Left forelimb (tissue), 1 donor: ENCODE measurements around the gene MEF2A.
"Not testable (repeated sequence)": the region's sequence is repeated elsewhere in the genome, so short reads cannot be mapped to it uniquely, and the experiment has no call there.

ENCODE experiments used
- DNase-seq: peaks from one replicate; pipeline ENCODE4 v3.0.0-alpha.2; 2018; ENCODE audit warnings: low spot score

Gene MEF2A

DNA sequence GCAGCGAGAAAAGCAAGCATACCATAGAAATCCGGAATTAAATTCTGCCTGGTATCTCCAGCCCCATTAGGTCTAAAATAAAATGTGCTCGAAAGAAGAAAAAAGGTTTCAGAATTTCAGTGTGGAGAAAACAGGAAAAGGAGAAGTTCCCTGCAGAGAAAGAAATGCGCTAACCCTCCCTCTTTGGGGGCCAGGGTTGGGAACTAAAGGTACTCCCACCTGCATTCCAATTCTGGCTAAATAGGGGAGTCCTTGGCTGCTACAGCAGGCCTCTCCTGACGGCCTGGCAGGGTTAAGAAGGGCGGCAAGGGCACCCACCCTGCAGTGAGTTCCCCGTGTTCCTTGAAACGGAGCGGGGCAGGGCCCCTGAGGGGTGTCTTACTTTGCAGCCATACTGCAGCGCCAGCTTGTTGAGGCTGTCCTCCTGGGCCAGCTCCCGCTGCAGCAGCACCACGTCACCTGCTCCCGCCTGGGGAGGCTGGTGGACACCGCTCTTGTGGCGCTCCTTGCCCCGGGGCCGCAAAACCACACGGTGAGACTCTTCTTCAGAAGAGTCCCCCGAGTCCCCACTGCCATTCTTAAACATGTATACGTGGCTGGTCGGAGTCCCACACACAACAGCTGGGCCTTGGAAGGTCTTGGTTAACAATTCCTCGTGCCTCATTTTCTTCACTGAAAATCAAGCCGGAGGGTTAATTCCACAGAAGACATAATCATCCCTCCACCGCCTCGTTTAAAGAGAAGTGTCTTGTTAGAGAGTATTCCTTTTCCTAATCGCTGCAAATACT lies 165.7 kb downstream of the MEF2A start:
- no peak for DNase-seq

DNA sequence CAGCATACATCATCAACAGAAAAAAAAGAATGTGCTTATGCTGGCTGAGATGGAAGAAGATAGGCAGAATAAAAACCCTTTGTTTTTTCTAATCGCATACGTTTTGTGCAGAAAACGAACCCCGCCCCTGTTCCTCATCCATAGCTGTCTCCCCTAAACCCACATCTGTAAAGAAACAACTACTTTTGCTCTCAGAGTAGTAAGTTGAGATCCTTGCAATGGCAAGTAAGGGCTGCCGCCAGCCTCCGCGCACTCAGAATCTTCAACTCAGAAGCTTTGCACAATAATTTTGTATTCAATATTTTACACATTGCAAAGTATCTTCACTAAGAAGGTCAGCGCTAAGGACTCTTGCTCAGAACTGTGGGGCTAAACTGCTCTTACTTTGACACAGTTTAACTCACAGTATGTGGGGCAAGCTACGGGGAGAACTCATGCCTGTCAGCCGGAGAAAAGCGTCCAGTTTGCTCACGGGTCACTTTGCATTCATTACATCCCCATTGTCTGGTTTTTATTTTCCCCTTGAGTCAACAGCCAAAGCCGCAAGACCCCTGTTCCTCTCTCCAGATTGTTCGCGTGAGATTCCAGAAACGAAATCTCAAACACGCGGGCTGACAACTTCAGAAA lies 166.5 kb downstream of the MEF2A start:
- DNase-seq, result peak; percentile 58

DNA sequence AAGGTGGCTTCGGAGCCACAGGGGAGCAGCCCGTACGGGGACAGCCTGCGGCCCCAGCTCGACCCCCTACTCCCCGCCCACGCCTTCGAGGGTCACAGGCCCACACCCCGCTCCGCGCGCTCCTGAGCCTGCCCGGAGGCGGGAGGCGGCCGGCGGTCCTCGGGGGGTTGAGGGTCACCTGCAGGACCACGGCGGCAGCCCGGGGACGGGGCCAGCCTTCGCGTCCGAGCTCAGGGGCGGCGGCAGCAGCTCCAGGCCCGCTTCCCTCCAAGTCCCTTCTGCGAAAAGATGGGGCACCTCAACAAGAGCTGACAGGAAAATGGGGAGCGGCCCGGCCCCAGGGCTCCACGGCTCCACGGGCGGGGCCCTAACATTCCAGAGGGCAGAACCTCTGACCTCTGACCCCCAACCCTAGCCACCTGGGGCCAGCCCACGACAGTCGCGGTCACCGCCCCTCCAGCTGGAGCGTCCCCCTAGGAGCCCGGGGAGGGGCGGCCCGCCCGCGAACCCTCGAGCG lies 167.0 kb downstream of the MEF2A start:
- no peak for DNase-seq

DNA sequence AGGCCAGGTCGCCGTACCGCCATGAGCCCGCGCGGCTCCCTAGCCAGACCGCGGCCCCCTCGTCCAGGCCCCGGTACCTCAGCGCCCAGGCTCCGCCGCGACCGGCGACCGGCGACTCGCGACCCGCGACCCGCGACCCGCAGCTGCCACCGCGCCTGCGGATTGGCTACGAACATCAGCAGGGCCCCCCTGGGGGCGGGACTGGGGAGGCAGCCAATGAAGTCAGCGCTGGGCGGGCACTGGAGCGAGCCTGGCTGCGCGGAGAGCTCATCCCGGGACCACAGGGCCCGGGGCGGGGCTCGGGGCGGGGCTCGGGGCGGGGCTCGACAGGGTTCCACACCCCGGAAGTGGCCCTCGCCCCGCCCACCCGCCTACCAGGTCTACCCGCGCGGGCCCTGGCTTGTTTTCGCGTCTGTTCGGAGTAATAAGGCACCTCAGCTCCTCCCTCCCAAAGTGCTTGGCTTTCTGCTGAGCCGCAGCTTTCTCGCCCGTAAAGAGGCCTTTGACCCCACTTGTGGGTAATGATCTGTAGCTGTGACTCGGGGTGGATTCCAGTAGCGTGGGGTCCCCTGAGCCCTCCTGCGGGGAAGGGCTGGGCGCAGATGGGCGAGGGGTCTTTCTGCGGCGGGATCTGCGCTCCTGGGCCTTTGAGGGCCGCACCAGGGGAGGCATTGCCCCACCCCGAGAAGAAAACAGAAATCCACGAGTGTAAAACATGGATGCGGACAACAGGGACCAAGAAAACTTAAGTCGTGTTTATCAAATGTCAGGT lies 167.7 kb downstream of the MEF2A start, which contains the start of gene LYSMD4:
LYSMD4 (minus strand) TSS at position 170 of the 772 bp plus-strand sequence. CDS start 1,438 bp downstream, outside the sequence.
- peak; percentile 99 for DNase-seq

DNA sequence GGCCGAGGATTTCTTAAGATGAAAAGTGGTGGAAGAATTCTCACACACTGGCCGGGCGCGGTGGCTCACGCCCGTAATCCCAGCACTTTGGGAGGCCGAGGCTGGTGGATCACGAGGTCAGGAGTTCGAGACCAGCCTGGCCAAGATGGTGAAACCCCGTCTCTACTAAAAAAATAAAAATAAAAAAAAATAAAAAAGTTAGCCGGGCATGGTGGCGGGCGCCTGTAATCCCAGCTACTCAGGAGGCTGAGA lies 168.2 kb downstream of the MEF2A start:
- DNase-seq, result not testable (repeated sequence)

DNA sequence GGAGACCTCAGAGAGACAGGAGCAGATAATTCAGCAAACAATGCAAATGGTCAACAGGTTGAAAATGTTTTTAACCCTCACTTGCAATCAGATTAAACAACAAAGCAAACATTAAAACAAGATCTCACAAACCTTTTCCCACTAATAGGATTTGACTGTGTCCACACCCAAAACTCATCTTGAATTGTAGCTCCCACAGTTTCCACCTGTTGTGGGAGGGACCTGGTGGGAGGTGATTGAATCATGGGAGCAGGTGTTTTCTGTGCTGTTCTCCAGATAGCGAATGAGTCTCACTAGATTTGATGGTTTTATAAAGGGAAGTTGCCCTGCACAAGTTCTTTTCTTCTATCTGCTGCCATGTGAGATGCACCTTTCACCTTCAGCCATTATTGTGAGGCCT lies 168.8 kb downstream of the MEF2A start:
- peak; percentile 20 for DNase-seq

DNA sequence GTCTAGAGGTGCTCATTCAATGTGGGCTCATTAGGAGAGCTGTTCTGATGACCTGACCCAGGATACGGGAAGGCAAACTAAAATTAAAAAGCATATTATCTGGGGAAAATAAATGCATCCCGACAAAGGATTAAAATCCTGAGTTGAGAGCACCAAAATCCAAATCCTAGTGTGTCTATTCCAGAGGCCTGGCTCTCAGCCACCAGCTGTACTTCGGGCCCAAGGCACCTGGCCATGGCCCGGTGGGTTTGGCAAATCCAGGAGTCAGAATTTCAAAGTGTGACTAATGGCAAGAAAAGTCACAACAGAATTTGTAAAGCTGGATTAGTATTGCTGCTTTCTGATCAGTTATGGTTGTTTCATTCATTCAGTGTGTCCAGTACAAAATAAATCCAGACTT lies 170.1 kb downstream of the MEF2A start:
- peak; percentile 33 for DNase-seq

DNA sequence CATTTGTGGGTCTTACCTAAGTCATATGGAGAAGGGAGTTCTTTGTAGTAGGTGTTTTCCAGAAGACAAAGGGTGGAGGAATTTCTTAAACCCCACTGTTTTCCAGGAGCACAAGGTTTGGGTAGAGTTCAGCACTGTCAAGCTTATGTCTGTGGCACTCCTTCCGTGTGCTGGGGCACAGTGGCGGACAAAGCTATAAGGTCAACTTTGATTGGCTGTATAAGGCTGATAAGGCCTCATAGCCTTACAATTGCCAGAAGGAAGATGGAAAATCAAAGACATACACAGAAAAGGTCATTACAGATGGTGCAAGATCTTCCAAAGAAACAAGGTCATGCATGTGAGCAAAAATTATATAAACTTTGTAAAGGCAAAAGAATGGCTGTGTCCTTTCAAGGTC lies 170.9 kb downstream of the MEF2A start:
- DNase-seq, result no peak

DNA sequence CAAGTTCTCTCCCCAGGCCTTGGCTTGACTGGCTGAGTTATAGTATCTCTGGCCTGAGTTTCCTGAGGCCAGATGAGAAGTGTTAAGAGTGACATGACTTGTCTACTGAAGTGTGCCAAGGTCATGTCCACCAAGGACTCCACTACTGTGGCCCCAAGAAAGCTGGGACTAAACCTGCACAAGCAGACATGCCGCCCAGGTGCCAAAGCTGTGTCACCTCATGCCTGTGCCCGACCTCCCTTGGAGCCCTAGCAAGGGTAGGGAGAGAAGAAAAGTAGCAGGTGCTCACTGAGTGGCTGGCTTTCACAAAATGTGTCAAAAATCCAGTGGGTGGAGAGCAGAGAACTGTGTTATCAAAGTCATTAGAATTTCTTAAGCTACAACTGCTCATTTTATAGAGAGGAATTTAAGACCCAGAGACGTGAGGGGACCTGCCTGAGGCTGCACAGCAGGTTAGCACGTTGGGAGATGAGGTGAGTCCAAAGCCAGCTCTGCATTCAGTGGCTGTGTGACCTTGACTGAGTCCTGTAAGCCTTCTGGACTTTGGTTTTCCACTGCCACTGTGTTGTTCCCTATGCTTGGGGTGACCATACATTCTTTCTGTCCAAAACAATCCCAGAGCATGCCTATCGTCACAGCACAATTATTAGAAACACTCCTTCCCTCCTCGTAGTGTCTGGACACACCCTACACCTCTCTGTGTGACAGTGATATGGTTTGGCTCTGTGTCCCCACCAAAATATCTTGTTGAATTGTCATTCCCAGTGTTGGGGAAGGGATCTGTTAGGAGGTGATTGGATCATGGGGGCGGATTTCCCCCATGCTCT lies 172.4 kb downstream of the MEF2A start:
- DNase-seq, result peak; percentile 50

DNA sequence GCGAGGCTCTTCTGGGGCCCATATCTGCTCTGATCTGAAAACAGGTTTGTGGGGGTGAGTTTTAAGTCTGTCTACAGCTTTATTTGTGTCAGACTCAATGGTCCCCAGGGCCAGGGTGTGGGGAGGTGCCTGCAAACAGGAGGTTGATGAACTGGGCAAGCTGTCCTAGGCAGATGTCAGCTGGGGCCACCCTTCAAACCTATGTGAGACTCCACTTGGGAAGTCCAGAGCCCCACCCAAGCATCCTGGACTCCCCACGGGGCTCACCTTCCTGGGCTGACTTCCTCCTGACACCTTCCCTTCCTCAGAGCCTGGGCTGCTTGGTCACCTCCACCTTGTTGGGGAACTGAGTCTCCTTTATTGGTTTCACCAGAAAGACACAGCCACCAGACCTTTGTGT lies 176.1 kb downstream of the MEF2A start:
- DNase-seq, result peak; percentile 17

DNA sequence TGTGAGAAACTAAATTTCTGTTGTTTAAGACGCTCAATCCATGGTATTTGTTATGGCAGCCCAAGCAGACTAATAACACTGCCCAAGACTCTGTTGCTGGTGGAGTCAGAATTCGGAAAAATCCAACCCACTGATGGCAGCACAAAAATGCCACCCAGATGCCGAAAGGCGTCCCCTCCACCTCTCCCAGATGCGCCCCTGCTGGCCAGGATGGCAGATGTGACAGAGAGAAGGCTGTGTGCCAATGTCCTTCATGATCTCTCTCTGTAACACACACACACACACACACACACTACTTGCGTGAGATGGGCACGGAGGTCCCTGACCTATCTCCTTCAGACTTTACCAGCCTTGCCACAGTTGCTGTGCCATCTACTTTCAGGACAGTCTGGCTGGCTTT lies 178.4 kb downstream of the MEF2A start:
- peak; percentile 18 for DNase-seq

DNA sequence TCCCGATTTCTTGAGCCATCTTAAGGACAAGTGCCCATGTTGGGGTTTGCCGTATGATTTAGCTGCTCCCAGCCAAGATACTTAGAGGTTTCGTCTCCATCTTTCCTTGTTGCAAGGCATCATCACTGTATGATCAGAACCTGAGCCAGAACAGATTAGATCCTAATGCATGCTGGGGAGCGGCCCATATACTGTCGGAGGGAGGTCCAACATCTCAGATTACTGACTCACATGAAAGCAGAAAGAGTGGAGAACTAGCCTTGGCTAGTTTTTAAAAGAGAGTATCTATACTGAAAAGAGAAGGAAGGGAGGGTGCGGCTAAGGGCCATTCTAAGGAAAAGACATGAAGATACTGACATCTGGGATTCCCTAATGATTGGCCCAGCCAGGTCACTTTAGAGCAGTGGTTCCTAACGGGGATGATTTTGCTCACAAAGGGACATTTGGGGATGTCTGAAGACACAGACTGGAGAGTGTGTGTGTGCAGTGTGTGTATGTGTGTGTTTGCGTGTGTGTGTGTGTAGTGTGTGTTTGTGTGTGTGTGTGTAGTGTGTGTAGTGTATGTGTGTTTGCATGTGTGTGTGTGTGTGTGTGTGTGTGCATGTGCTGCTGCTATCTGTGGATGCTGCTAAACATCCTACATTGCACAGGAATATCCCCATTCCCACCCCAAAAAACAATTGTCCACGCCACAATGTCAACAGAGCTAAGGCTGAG lies 179.7 kb downstream of the MEF2A start:
- no peak for DNase-seq

DNA sequence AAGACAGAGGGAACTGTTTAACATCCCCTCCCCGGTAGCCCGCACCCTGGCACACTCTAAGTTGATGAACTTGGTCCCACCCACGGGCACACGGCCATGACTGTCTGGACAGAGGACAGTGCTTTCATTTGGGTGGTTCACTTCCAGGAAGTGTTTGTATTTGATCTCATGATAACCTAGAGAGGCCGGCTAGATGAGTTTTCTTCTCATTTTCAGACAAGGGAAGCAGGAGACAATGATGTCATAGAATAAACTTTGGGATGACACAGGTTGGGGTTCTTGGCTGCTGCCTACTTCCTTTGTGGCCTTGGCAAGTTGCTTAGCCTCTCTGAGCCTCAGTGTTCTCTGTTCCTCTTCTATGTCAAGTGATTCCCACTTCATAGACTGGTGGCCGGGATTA lies 183.6 kb downstream of the MEF2A start:
- no peak for DNase-seq

DNA sequence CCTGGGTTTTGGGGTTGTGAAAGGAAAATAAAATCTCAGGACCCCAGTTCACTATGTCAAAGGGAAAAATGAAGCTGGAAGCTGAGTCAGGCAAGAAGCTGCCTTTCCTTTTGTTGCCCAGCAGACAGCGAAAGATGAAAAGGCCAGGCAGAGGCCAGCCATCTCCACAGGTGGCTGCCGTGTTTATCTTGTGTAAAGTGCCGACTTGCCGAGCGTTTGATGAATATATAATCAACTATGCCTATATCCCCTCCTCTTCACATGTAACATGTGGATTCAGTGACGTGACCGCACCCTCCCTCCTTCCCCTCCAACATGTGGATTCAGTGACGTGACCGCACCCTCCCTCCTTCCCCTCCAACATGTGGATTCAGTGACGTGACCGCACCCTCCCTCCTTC lies 184.5 kb downstream of the MEF2A start:
- DNase-seq, result not testable (repeated sequence)

DNA sequence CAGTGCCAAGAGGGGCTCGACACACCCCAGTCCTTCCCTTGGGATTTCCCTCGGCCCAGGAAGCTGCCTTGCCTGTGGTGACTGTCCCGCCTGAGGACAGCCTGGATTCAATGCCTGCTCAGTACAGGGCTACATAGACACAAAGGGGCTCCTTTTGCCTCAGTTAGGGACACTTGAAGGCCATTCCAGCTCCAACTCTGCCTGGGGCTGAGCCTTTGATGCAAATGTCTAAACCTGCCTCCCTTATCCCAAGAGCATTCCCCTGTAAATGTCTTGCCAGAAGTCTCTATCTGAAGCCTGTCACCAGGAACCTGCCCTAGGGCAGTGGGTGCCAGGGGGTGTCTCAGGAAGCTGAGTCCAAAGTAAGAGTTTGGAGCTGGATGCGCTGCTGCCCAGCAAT lies 186.8 kb downstream of the MEF2A start:
- no peak for DNase-seq

DNA sequence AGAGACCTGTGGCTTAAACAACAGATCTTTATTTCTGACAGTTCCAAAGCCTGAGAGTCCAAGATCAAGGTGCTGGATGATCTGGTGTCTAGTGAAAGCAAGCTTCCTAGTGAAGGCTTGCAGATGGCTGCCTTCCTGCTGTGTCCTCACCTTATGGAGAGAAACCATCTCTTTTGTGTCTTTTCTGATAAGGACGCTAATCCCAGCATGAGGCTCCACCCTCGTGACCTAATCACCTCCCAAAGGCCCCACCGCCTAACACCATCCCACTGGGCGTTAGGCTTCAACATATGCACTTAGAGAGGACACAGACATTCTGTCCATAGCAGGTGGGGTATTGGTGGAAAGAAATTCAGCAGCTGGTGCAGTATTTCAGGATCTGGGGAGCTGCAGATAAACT lies 187.3 kb downstream of the MEF2A start:
- DNase-seq, result no peak

DNA sequence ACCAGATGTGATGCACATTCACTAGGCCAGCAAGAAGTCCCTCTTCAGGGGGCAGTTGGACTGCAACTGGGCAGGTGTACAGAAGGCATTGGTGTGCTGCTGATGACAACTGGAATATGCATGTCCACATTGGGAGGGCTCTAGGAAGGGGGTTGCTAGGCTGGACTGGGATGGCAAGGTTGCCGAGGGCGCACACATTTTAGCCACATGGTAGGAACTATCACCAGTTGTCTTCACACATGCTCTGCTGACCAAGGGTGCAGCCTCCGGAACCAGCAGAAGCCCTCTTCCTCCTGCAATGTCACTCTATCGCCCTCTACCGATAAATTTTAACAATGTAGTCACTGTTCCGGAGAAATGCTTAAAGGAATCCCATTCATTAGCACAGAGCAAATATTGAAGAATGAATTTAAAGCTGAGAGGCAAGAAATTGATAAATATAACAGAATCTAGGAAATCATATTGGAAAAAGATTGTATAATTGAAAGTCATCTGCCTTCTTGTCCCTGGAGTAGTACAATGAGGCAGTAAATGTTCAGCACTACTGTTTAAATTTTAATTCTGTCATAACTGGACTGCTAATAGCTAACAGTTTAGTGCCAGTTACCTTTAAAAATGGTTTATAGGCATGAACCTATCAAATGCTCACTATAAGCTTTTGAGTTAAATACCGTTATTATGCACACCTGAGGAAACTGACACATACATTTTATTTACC lies 190.1 kb downstream of the MEF2A start:
- no peak for DNase-seq

DNA sequence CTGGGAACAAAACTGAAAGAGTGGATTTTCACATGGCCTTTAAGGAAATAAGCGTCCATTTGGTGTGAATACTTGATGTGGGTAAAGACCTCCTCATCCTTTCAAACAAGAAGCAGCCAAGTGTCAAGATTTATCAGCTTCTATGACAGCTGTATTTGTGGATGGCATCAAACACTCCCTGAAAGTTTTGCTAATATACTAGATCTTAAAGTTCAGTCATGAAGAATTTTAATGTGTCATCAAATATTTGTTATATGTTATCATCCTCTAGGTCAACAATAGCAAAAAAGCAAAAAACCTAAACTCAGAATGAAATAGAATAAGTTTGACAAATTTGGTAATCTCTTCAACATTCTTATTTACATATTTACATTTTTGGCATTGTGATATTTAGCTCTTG lies 196.5 kb downstream of the MEF2A start:
- DNase-seq, result no peak

DNA sequence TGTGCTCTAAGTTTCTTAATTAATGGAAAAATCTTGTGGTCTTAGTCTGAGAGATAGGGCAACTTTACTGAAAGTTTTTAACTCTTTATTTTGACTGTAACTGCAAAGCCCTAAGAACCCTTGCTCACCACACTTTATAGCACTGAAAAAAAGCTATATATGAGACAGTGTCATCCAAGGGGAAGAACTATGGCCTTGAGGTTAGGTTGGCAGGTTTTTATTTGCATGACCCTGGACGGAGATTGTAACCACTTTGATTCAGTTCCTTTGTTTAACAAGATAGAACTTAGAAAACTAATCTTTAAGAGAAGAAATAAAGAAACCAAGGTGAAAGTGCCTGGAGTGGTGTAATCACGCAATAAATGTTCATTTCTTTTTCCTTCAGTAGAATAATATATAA lies 198.0 kb downstream of the MEF2A start:
- no peak for DNase-seq

DNA sequence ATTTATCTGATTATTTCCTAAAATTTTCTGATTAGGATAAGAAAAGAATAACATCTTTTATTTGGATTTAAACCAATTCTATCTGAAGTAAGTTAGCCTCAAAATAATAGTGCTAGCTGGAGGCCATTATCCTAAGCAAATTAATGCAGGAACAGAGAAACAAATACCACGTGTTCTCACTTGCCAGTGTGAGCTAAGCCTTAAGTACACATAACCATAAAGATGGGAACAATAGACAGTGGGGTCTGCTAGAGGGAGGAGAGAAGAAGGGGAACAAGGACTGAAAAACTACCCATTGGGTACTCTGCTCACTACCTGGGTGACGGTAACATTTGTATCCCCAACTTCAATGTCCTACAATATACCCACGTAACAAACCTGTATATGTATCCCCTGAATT lies 198.7 kb downstream of the MEF2A start:
- DNase-seq, result no peak
